Activated B cell treated with CpG ODN at 0.5 μM for 24 hours (primary cell): ENCODE results near the gene PROSER3. TPM values are rescaled to one million over a fixed set of nuclear protein-coding genes. Genes with fewer than 3 reads are reported as not detected.

ENCODE experiments used
- ATAC-seq: fragments of 200-7000 bp; cut with Tn5 transposase; one replicate; pipeline ENCODE4 v1.10.0; 2021; ENCODE audit warnings: low read depth, mild to moderate bottlenecking, moderate library complexity
- CTCF ChIA-PET: fragments of 350-600 bp; sonication (Branson Sonifier 250); formaldehyde crosslinking; loops from one replicate; lab custom pipeline; 2021; ENCODE audit warnings: antibody characterized with exemption; lab: Charles Lee
- POLR2A ChIA-PET: fragments of 350-600 bp; sonication (Branson Sonifier 250); formaldehyde crosslinking; loops from one replicate; lab custom pipeline; 2021; ENCODE audit warnings: antibody characterized with exemption; lab: Charles Lee
- DNase-seq: peaks from one replicate; pipeline ENCODE4 v3.0.0; 2022
- H3K27ac Mint-ChIP-seq: one replicate; pipeline ENCODE4 v1.8.0; 2020; ENCODE audit warnings: mixed read lengths
- H3K27me3 Mint-ChIP-seq: one replicate; pipeline ENCODE4 v1.8.0; 2021; ENCODE audit warnings: mixed read lengths
- H3K36me3 Mint-ChIP-seq: one replicate; pipeline ENCODE4 v1.8.0; 2021; ENCODE audit warnings: low read depth, mixed read lengths
- H3K4me1 Mint-ChIP-seq: one replicate; pipeline ENCODE4 v1.8.0; 2021; ENCODE audit warnings: mixed read lengths
- H3K4me3 Mint-ChIP-seq: one replicate; pipeline ENCODE4 v1.8.0; 2020; ENCODE audit warnings: mild to moderate bottlenecking, mixed read lengths
- H3K9me3 Mint-ChIP-seq: one replicate; pipeline ENCODE4 v1.8.0; 2020; ENCODE audit warnings: mixed read lengths
- CTCF ChIP-seq: fragments of 200-600 bp; IDR thresholded peaks from one replicate; pipeline ENCODE4 v1.8.0; 2022; ENCODE audit warnings: antibody characterized with exemption, mild to moderate bottlenecking
- intact Hi-C: fragments of 100-400 bp; cut with micrococcal nuclease; formaldehyde crosslinking; loops from one replicate; pipeline ENCODE4 v1.15.1; 2024
- total RNA-seq: library from RNA; stranded (reverse); gene quantifications from 2 replicates; pipeline ENCODE4 v1.2.3, GENCODE V29; 2022

Gene PROSER3
- total RNA-seq, 1 donor from 2014 or later = 60.5 TPM

- peak overlapping the region; percentile 88 for H3K4me3 Mint-ChIP-seq
- intact Hi-C loops = loop anchor here (10.0 kb wide), 1 partner anchor 395 kb away; the partner anchor contains the start of gene CD22
- ChIA-PET POLR2A (interaction anchor here (0.6 to 3.4 kb wide), 7 partner anchors 18 to 37 kb away, joined by 3 to 22 read pairs (median 12); partner anchors contain the start of genes HSPB6, IGFLR1, LIN37 and PSENEN), CTCF (interaction anchor here (1.2 kb wide), 1 partner anchor 23 kb away, joined by 3 read pairs; the partner anchor contains the start of gene IGFLR1)
- H3K27ac Mint-ChIP-seq = peak overlapping the region; percentile 31
- no peak for TF ChIP-seq CTCF
- peaks cover 48% of the 10 kb centered on the region for H3K36me3 Mint-ChIP-seq
- no peaks in the 10 kb centered on the region for H3K9me3 Mint-ChIP-seq
- no peaks in the 10 kb centered on the region for H3K27me3 Mint-ChIP-seq
- peaks cover 44% of the 10 kb centered on the region for H3K4me1 Mint-ChIP-seq
- no peak for ATAC-seq
- no peak for DNase-seq
Measured at GRCh38 chr19:35719402-35720162, 38.4 kb upstream of the PROSER3 start.

GRCh38 chr19:35720163-35720524, 37.8 kb upstream of the PROSER3 start:
- DNase-seq (no peak), ATAC-seq (no peak)
- Mint-ChIP-seq H3K4me1 (peaks cover 39% of the 10 kb centered on the region), H3K9me3 (no peaks in the 10 kb centered on the region), H3K4me3 (peak overlapping the region; percentile 1), H3K27ac (peak overlapping the region; percentile 27), H3K36me3 (peaks cover 54% of the 10 kb centered on the region), H3K27me3 (no peaks in the 10 kb centered on the region)
- POLR2A ChIA-PET = interaction anchor here (1.0 to 3.4 kb wide), 4 partner anchors 9 to 22 kb away, joined by 4 to 22 read pairs (median 12); partner anchors contain the start of gene IGFLR1
- CTCF ChIA-PET = no interaction called here
- intact Hi-C loops = no loop called here
- no peak for TF ChIP-seq CTCF

- no peak overlapping the region for H3K27ac Mint-ChIP-seq
- no peaks in the 10 kb centered on the region for H3K27me3 Mint-ChIP-seq
- no peak for DNase-seq
- H3K4me3 Mint-ChIP-seq = no peak overlapping the region
- POLR2A ChIA-PET = interaction anchor here (0.5 to 3.4 kb wide), 4 partner anchors 9 to 265 kb away, joined by 3 to 22 read pairs (median 4); no protein-coding TSS in a partner anchor
- no peaks in the 10 kb centered on the region for H3K9me3 Mint-ChIP-seq
- peaks cover 59% of the 10 kb centered on the region for H3K36me3 Mint-ChIP-seq
- CTCF ChIA-PET = no interaction called here
- intact Hi-C loops = no loop called here
- H3K4me1 Mint-ChIP-seq = peaks cover 34% of the 10 kb centered on the region
- TF ChIP-seq CTCF = no peak
- ATAC-seq = no peak
Measured at GRCh38 chr19:35720648-35721047, 37.3 kb upstream of the PROSER3 start.

GRCh38 chr19:35721374-35721773, 36.6 kb upstream of the PROSER3 start:
- ChIA-PET CTCF (no interaction called here), POLR2A (interaction anchor here (0.5 to 1.1 kb wide), 3 partner anchors 19 to 87 kb away, joined by 3 to 5 read pairs (median 5); no protein-coding TSS in a partner anchor)
- H3K9me3 Mint-ChIP-seq = no peaks in the 10 kb centered on the region
- ATAC-seq (no peak), DNase-seq (no peak)
- H3K36me3 Mint-ChIP-seq = peaks cover 63% of the 10 kb centered on the region
- intact Hi-C loops = no loop called here
- TF ChIP-seq CTCF = no peak
- no peak overlapping the region for H3K4me3 Mint-ChIP-seq
- no peaks in the 10 kb centered on the region for H3K27me3 Mint-ChIP-seq
- H3K27ac Mint-ChIP-seq = no peak overlapping the region
- H3K4me1 Mint-ChIP-seq = peaks cover 27% of the 10 kb centered on the region

GRCh38 chr19:35722461-35722860, 35.5 kb upstream of the PROSER3 start:
- Mint-ChIP-seq H3K4me1 (peaks cover 22% of the 10 kb centered on the region), H3K4me3 (no peak overlapping the region), H3K27ac (no peak overlapping the region), H3K36me3 (peaks cover 68% of the 10 kb centered on the region), H3K27me3 (no peaks in the 10 kb centered on the region), H3K9me3 (no peaks in the 10 kb centered on the region)
- DNase-seq (no peak), ATAC-seq (no peak)
- ChIA-PET POLR2A (no interaction called here), CTCF (no interaction called here)
- intact Hi-C loops = no loop called here
- TF ChIP-seq CTCF = no peak
